HG03095 (cell line): ENCODE results near the gene TYMS.
"Not testable (repeated sequence)": the region's sequence is repeated elsewhere in the genome, so short reads cannot be mapped to it uniquely, and the experiment has no call there.

Source experiments
- ATAC-seq: cut with Tn5 transposase; IDR thresholded peaks from one replicate; pipeline ENCODE4 v1.9.1; 2021; ENCODE audit warnings: moderate library complexity; ENCODE audit not compliant: unreplicated experiment

Gene TYMS

DNA sequence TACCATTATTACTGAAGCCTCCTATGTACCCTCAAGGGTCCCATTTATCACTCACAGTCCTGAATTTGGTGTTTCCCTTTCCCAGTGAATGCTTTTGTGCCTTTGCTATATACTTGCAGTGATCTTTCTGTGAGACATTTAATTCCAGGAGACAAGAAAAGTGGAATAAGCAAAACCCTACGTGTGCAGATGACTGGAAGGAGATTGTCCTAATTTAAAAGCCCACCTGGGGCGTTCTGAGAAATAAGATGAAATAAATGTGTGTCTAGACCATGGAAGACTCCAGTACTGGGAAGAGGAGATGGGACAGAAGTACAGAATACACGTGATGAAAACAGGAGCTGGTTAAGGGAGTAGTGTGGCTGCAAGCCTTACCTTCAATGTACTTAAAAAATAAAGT is 19.3 kb downstream of the TYMS start:
- no peak for ATAC-seq

DNA sequence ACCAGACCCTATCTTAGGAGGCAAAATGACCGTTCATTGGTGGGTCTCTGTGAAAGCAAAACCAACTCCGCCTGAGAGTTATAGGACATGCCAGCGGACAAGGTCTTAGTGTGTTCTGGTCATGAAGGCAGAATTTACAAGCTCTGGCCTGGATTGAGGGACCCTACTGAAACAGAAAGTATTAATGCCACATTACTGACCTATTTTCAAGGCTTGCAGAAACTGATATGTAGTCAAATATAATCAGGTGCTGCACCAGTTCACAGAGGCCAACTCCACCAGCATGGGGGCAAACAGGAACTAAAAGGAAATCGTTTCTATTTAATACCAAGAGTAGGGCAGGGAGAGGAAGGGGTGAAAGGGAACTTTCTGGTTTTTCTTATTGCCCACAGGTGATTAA is 19.7 kb downstream of the TYMS start:
- no peak for ATAC-seq

DNA sequence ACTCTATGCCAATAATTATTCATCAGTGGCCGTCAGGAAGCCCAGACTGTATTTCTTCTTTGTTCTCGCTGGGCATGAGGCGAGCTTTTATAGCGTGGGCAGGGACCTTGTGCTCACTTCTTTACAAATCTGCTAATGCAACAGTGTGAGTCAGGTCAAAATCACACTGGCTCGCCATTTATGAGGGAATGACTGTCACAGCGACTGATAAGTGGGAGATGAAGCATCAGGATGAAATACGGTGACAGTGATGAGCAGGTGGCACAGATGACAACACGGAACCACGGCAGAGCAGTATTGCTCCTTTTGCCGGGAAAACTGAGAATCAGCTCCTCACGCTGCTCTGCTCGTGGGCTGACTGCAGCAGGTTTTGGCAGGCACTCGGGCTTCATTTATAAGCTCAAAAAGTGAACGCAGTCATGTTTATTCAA is 20.5 kb downstream of the TYMS start:
- no peak for ATAC-seq

DNA sequence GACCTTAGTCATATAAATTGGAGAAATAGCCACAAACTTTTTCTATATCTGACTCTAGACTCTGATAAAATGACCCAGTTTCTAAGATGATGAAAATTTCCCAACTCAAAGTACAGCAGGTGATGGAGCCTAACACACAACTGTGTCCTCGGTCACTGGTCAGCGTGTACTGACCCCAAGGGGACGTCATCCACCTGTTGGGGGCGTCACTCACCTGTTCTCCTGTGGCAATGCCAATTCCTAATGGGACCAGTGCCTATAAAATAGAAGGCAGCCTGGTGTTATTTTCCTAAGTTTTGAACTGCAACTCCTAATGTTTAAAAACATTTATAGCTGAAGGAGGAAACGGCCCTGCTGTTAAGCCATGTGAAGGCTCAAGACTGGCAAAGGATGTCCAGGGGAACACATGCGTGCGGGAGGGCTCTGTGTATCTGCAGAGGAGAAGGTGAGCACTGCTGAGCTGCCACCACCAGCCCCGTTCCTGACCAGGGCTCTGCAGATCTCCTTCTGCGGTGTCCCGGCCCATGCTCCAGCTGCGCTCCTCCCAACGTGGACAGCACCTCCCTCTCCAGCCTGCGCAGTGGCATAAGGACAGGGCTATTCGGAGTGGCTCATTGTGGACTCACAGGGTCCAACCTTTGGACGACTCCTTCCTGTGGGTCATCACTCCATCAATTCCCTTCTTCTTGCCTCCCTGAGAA is 21.2 kb downstream of the TYMS start:
- ATAC-seq = no peak

DNA sequence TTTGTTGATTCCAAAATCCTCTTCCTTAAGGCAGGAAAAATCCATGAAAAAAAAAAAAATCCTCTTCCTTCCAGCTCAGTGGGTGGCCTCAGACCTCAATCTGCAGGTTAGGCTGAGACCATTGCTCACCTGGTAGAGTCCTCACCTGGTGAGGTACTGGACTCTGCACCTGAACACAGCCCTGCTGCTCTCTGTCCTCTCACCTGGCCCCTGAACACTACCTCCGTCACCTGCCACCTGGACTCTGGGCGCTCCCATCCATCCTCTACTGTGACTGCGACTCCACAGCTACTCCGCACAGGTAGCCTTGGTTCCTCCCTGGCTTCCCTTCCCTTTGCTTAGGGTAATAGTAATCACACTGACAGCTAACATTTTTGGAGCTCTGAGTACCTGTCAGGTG is 22.1 kb downstream of the TYMS start:
- no peak for ATAC-seq

DNA sequence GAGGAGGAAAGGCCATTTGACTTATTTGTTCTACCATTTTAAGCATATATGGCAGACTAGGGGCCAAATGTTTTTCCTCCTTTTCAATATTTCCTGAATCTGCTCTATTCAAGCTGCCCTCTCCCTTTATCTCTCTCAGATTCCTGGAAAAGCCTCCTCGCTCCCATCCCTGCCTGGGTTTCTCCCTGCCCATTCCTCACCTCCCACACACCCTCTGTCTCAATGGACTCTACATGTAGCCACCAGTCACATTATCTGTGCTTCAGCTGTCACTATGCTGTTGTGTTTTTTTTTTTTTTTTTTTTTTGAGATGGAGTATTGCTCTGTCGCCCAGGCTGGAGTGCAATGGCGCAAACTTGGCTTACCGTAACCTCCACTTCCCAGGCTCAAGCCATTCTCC is 22.9 kb downstream of the TYMS start:
- no peak for ATAC-seq

DNA sequence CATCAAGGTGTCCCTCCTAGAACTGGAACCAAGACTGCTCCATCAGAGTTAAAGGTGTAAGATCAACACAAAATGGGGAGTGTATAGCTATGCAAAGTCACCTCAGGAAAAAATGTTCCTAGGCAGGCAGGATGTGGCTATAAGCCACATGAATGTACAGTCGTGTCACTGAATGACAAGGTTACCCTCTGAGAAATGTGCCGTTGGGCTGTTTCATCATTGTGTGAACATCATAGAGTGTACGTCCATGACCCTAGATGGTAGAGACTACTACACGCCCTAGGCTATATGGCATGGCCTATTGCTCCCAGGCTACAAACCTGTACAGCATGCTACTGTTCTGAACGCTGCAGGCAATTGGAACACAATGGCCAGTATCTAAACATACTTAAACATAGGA is 24.5 kb downstream of the TYMS start:
- ATAC-seq = no peak

DNA sequence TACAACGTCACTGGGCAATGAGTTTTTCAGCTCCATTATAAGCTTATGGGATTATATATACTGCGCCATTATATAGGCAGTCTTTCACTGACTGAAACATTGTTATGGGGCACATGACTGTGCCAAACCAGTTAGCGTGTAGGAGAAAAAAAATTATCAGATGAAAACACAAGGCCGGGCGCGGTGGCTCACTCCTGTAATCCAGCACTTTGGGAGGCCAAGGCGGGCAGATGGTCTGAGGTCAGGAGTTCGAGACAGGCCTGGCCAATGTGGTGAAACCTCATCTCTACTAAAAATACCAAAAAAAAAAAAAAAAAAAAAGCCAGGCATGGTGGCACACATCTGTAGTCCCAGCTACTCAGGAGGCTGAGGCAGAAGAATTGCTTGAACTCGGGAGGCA is 25.0 kb downstream of the TYMS start:
- not testable (repeated sequence) for ATAC-seq

DNA sequence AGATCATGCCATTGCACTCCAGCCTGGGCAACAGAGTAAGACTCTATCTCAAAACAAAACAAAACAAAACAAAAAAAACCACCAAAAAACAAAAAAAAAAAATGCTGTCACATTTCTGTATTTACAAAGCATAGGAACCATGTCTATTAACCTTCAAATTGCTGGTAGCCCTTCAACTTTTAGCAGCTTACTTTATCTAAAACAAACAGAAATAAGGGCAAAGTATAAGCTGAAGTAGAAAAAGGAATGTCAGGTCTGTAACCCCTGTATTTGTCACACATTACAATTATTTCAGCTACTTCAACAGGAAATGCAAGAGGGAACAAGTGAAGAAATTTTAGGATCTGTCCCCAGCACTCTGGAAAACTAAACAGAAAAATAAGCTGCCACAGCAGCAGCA is 25.4 kb downstream of the TYMS start:
- no peak for ATAC-seq

DNA sequence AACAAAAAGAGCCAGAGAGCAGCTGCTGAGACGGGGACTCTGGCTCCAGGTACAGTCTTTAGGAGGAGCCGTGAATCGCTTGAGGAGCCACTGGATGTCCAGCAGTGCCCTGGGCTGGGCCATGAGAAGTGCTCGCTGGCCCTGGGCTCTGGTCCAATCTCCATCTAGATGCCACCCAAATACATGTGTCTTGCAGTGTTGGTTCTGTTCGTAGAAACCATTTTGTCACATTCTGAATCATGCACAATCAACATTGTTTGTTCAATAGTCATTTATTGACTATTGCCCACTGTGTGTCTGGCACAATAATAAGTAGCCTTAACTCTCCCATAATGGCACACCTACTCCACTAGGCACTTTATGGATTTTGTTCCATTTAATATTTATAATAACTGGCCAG is 26.1 kb downstream of the TYMS start:
- ATAC-seq = no peak

DNA sequence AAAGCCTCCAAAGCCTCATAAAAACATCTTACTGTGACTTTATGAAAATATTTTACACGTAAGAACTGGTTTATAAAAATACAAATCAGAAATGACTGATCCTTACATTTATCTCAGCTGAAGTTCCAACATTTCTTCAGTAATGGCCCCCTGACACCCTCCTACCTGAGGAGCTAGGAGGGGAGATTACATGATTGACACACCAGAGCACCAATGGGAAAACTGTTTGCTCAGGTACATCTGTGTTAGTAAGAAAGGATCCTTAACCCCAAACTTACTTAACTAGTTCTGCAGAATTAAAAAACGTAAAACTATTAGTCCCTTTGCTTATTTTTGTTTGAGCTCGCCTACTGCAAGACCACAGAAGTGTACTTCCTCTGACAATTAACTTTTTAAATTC is 28.0 kb downstream of the TYMS start:
- no peak for ATAC-seq

DNA sequence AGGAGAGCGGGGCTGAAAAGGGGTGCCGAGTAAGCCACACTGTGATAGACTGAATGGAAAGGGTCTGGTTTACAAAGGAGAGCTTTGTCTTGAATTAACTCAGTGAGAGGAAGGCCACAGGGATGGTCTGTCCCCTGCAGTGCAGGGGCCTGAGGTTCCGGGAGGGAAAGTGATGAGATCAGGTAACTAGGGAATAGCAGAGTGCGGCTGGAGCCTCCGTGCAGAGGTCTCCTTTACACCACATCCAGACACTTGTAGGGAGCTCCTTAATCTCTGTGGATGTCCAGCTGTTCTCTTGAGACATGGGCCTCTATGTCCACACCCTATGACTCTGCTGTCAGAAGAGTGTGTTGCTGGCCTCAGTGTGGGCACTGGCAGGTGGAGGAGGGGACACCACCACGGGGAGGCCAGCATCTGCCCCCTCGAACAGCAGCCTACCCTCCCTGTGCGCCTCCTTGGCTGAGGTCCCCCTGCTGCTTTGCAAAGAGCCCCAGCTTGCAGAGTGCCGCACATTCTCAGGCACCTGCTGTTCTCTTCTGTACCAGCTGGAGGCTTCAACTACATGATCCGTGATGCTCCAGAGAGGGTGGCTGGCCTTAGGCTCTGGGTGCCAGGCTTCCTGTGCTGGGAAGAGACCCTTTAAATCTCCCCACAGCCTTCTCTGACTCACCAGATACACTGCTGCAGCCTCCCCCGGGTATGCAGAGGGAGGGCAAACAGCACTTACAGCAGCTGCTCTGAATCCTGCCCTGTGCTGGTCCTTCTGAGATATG is 29.1 kb downstream of the TYMS start:
- ATAC-seq = no peak

DNA sequence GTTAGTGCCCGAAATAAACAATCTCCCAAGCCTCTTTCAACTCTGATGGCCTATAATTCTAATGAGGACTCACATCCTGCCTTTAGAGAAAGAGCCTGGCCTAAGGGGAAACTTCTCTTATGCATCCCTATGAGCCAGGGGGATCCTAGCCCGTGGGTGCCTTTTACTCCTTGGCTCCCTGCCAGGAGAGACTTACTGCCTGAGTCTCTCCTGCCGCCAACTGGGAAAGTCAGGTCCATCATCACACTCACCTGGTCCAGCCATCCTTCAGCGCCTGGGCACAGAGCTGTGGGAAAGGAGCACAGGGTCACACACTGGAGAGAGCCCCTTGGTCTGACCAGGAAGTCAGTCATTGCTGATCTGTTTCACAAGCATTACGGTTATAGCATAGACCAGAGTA is 30.9 kb downstream of the TYMS start:
- no peak for ATAC-seq

DNA sequence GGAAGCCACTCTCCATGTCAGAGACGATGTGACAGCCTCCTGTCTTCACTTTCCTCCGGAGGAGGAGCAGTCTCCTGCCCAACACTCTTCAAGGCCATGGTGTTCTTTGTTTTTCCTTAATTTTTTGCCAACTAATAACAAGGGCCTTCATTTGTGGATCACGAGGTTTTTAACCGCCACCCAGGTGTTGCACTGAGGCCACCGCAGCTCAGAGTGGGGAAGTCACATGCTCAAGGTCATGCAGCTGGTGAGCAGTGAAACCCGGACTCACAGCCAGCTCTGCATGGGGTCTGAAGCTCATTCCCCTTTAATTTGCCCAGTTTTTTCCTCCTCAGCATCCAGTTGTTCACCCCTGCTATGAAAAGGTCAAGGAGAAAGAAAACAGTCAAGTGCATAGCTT is 35.4 kb downstream of the TYMS start:
- no peak for ATAC-seq

DNA sequence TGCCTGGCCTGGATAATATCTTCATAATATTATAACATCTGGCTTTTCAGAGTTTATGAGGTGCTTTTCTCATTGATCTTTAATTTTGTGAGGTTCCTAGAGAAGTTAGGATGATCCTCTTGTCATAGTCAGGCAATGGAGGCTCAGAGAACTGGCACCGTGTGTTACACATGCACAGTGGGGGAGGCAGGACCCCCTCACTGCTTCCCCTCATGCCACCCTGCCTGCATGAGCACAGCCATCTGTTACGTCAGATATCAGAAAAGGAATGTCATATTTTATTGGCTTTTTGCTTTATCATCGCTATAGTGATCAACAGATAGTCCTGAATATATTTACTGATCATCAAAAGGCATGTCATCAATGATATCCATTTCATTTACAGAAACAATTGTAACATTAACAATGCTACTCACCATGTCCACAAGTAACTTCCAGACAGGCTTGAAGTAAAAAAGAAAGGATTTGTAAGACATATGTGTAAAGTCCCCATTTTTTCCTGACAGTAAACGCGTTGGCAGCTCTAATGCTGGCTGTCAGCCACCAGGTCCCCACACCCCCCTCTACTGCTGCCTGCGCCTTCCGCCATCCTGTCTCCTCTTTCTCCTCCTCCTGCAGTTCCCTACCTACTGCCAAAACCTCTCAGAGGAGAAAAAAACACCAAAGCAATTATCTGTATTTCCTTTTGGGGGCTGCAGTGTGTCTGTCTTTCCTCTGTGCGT is 36.2 kb downstream of the TYMS start:
- ATAC-seq = no peak

DNA sequence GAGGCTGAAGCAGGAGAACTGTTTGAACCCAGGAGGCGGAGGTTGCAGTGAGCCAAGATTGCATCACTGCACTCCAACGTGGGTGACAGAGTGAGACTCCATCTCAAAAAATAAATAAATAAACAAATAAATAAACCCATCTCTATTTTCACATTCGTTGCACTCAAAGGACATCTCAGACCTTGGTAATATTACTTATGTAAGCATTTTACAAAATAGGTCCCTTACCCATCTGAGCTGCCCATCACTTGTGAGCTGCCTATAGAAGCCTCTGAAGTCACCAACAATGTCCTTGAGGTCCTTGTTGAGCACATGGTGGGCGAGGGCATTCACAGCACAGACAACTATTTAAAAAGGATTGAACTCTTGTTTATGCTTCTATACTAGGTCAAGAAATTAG is 39.6 kb downstream of the TYMS start:
- no peak for ATAC-seq

DNA sequence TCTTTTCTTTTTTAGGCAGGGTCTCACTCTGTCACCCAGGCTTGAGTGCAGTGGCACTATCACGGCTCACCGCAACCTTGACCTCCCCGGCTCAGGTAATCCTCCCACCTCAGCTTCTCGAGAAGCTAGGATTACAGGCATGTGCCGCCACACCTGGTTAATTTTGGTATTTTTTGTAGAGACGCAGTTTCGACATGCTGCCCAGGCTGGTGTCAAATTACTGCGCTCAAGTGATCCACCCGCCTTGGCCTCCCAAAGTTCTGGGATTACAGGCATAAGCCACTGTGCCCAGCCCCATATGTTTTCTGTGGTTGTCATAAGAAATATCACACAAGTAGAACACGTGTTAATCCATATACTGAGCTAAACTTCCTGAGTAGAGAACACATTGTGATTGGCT is 40.3 kb downstream of the TYMS start:
- no peak for ATAC-seq

DNA sequence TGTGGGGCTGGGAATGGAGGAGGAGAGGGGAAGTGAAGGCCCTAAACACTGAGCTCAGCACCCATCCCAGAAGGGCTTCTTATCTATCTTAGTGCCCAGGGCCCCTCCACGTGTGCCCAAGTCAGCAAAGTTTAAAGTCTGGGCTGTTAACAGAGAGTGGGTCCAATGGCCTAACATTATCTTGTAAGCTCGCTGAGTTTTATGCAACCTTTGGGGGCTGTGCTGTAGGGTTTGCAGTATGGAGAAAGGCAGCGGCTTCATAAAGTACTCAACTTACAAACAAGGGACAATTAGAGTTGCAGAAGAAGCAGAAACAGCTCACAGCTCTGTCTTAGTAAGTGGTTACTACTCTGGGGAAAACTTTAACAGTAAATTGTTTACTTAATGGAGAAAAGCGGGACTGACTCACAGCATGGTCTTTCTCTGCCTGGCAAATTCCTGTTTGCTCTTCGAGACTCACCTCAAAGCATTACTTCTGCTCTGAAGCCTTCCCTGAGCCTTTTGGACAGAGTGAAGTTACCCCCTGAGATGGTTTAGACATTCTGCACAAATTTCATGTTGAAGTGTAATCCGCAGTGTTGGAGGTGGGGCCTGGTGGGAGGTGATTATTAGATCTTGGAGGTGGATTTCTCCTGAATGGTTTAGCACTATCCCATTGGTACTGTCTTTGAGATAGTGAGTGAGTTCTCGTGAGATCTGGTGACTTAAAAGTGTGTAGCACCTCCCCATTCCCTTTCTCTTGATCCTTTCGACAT is 45.9 kb downstream of the TYMS start:
- ATAC-seq = no peak

DNA sequence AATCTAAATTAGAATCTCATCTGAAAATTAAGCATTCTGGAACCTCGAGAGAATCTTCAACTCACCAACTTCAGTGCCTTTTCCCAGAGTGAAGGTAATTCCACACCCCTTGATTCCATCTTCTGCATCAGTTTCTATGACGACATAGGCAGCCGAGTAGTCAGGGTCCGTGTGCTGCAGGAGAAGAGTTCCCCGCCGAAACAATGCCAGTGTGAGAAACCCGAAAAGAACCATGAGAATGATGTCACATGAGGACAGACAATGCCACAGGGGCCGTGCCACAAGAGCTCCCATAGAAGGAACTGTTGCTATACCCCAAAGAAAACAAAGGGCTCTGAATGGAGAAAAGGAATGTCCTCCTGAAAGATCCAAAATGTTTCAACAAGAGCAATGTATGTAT is 49.0 kb downstream of the TYMS start:
- no peak for ATAC-seq

DNA sequence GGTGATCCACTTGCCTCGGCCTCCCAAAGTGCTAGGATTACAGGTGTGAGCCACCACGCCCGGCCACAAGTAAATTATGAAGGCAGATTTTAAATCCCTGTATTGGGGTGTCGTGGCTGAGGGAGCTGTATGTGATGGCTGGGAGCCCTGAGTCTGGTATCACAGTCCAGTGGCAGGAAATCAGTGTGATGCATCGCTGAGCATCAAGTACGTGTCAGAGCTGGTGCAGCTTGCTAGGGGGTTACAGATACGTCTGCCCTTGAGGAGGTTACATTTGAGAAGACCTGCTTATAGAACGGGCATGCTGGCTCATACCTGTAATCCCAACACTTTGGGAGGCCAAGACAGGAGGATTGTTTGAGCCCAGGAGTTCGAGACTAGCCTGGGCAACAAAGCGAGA is 50.6 kb downstream of the TYMS start:
- no peak for ATAC-seq

DNA sequence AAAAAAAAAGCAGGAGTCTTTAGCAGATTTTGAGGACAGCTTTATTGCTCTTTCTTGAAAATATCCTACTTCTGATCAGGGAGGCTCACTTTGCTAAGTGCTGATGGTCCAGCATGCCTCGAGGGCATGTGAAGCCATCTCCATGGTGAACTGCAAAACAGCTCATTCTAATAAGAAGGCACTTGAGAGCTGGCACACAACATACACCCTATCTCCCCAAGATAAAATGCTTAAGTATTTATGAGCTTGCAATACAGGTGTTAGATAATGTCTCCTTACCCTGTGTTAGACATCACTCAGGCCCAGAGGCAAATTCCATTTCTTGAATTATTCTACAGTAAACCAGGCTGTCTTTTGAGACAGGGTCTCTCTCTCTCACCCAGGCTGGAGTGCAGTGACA is 52.3 kb downstream of the TYMS start:
- no peak for ATAC-seq
